Glomerular visceral epithelial cell (primary cell): ENCODE results near the gene TNFSF13B.
"Not testable (repeated sequence)": the region's sequence is repeated elsewhere in the genome, so short reads cannot be mapped to it uniquely, and the experiment has no call there.

Experiments used
- DNase-seq: peaks from one replicate; pipeline ENCODE4 v3.0.0-alpha.2; 2016; ENCODE audit errors: extremely low spot score

TNFSF13B gene

DNA sequence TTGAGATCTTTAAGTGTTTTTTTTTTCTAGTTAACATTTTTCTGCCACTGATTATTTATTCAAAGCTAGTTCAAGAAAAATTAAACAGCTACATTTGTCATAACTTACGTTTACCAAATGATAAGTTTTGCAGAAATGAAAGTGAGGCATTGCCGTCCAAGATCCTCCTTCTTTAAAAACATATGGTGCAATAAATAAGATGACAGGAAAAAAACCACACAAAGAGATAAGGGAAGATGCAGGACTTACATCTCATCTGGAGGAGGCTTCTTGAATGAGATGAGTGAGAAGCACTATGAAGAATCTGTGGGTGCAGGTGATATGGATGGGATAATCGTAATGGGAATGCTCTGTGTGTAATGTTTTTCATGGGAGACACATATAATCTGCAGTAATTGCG is 12.4 kb downstream of the TNFSF13B start:
- DNase-seq: no peak

DNA sequence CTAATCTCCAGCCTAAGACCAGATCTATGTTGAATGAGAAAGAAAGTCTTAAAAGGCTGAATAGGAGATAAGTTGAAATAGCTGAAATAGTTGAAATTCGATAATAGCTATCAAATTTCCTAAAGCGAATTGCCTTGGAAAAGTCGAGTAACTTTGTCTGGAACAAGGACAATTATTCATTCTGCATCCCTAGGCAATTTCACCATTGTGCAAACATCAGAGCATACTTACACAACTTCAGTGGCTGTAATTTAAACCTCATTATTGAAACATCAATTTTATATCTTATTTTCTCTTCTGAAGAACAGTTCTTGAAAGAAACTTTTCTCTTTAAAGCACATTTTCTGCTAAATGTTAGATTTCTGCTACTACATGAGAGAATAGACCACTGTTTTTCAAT is 13.6 kb downstream of the TNFSF13B start:
- no peak for DNase-seq

GRCh38 chr13:108288741-108289140 is 19.2 kb downstream of the TNFSF13B start:
- no peak for DNase-seq

DNA sequence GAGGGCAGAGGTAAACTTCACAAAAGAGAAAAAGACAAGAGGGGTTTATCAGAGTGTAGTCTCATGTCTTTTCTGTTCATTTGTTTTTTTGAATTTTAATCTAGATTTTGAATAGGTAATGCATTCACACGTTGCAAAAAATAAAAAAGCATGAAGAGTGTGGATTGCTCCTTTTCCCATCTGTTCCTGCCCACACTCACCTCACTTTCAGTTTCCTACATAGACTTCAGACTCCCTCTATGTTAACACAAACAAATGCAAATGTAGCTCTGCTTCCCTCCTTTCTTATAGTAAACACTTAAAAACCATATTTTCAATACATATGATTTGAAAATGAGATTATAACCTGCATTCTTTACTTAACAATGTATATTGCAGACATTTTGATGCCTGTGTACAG is 20.3 kb downstream of the TNFSF13B start:
- no peak for DNase-seq

- DNase-seq: no peak
Measured at GRCh38 chr13:108297114-108297513, 27.6 kb downstream of the TNFSF13B start.

- DNase-seq: peak; percentile 15
Measured at GRCh38 chr13:108302279-108302678, 32.8 kb downstream of the TNFSF13B start.

DNA sequence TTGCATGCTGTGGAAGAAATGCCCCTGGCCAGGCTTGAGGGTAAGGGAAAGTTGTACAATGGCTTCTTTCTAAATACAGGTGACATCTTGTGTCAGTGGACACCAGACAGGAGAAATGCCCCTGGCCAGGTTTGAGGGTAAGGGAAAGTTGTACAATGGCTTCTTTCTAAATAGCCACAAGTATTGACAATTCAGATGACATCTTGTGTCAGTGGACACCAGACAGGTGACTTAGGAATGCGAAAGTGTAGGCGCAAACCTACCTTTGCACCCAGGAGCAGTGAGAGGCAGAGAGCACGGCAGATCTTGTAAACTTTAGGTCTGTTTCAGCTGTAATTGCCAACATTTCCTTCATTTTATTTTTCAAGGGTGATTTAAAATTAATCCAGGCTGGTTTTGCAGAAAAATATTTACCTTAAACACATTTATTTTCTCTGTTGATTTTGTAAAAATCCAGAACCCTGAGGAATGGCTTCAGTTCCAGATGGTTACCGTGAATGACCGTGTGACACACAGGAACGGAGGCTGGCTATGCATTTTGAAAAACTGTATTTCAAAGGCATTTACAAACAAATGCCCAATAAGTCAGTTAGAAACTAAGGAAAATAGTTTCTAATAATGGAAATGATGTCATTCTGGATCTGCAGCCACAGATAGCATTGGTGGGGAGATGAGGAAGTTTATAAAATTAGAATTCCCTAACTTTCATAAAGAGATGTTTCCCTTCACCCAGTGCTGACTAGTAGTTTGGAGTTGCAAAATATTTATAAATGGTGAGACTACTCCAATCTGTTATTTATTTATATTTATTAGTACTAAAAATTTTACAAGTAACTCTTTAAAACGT is 34.9 kb downstream of the TNFSF13B start:
- no peak for DNase-seq

DNA sequence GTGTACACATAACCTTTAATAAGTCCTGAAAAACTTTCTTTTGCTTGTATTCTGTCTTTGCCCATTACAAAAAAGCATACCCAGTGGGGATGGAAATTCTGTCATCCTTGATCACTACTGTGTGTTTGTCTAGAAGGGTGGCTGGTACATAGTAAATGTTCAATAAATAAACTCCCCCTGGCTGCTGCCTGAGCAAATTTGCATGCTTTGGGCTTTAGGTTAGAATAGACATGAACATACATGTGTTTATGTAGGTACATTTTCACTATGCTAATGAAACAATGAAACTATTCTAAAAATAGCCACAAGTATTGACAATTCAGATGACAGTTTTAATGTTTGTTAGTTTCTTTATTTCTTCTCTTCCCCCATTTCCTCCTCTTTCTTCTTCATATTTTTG is 36.1 kb downstream of the TNFSF13B start:
- DNase-seq: no peak

GRCh38 chr13:108306860-108307259 is 37.3 kb downstream of the TNFSF13B start:
- DNase-seq: no peak

DNA sequence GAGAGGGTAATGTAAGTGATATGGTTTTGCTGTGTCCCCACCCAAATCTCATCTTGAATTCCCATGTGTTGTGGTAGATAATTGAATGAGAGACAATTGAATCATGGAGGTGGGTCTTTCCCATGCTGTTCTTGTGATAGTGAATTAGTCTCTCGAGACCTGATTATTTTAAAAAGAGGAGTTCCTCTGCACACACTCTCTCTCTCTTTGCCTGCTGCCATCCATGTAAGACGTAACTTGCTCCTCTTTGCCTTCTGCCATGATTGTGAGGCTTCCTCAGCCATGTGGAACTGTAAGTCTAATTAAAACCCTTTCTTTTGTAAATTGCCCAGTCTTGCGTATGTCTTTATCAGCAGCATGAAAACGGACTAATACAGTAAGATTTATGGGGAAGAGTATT is 42.1 kb downstream of the TNFSF13B start:
- not testable (repeated sequence) for DNase-seq

- no peak for DNase-seq
Measured at GRCh38 chr13:108313382-108313781, 43.9 kb downstream of the TNFSF13B start.

GRCh38 chr13:108315273-108315672 is 45.8 kb downstream of the TNFSF13B start:
- peak; percentile 70 for DNase-seq

- no peak for DNase-seq
Measured at GRCh38 chr13:108315991-108316390, 46.5 kb downstream of the TNFSF13B start.

DNA sequence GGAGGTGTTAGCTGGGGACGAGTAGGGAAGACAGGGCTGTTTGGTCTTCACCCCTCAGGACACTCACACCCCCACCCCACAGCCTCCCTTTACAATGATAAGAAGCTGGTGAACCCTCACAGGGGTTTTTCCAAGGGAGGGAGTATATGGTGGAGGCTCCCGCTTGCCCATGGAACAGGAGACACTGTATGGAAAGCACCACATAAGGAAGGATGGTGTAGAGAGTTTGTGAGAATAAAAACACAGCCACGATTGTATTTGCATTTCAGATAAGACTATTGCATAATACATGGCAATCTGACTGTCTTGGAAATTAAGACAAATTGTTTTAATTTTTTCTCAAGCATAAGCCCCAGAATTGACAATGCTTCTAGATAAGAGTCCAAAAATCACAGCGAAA is 46.9 kb downstream of the TNFSF13B start:
- no peak for DNase-seq

DNA sequence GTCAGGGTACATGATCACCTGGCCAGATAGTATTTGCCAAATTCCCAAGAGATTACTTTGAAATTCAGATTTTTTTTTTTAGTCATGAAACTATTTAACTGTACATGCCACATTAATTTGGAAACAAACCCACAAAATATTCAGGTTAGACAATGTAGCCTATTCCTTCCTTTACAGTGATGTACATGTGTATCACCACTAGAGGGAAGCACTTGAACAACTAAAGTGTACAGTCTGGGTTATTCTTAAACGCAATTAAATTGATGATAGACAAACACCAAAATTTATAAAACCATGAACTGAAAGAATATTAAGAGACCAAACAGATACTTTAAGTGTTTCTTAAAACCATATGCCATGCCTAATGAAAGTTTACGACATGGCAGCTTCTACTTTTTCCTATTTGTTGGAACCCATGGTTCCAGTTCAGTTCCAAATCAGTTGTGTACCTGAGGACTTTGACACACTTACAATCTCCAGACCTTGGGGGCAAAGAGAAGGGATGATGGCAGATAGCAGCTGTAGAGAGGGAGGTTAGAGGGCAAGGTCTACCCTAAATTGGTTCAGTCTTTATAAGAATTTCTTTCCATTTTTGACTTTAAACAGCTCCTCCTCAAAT is 52.8 kb downstream of the TNFSF13B start:
- DNase-seq: peak; percentile 22

GRCh38 chr13:108323031-108323430 is 53.5 kb downstream of the TNFSF13B start:
- no peak for DNase-seq

DNA sequence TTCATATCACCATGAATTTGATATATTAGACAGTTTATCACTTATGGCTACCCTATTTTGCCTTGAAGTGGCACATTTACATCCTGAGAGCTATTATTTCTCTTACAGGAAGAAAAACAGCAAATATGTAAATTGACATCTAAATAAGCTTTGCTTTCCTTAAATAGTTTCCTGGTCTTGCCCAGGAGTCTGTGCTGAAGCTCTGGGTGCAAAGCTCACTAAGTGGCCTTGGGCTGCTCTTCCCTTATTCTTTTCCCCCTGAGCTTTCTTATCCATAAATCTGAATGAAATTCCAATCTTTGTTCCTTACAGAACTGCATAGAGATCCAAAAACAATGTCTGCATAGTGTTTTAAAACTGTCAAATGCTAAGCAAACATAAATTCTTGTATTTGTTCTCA is 56.3 kb downstream of the TNFSF13B start:
- no peak for DNase-seq

DNA sequence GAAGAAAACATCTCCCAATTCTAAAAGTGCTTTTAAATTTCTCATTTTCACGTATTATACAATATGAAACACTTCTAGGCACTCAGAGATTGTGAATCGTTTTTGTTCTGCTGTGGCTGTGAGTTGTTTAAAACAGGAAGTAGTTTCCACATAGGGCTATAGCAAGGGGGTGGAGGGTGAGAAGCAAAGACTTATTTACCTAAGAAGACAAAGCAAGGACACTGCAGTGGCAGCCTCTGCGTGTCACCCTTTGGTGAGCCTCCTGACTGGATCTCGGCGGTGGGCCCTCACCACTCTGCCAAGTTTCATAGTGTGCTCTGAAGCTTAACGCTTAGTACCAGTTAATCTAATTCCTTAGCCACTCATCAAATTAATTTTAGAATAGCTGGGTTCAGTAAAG is 56.8 kb downstream of the TNFSF13B start:
- no peak for DNase-seq

GRCh38 chr13:108328848-108329247 is 59.3 kb downstream of the TNFSF13B start:
- DNase-seq: no peak

DNA sequence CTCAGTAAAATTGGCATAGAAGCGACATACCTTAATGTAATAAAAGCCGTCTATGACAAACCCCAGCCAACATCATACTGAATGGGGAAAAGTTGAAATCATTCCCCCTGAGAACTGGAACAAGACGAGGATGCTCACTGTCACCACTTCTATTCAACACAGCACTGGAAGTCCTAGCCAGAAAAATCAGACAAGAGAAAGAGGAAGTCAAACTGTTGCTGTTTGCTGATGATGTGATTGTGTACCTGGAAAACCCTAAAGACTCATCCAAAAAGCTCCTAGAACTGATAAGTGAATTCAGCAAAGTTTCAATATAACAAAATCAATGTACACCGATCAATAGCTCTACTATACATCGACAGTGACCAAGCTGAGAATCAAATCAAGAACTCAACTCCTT is 63.3 kb downstream of the TNFSF13B start:
- DNase-seq: no peak

DNA sequence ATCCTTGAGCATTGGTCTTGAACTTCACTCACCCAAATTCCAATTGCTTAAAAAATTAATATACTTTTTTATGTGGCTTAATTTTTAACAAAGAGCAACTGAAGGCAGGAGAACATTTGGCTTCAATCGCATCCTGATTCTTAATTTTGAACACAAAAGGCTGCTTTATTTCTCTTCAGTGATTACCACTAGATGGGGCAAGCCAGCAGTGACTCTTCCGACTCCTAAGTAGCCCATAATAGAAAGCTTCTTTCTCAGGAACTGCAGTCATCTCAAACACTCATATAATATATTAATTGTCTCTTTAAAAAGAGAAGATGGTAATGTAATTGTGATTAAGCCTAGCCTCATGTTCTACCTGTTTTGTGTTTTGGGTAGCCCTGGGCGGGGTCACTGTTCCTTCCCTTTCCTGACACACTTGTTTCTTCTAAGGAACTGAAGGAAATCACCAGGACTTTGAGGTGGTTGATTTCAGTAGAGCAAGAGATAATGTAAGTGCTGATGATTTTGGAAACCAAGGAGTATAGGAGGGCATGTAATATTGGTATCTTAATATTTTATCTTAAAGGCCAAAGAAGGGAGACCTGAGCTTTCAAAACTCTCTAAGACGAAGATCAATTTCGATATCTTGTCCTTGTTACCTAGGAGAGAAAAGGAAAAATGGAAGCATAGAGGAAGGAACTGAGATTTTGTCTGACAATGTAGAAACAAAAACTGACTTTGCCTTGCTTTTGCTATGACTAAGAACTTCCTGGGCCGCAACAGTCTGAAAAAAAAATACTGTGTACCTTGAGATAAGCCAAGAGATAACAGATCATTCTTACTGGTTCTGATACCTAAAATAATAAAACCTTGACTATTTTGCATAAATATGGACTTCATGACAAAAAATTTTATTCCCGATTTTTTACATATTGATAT is 73.1 kb downstream of the TNFSF13B start:
- DNase-seq: peak; percentile 8

DNA sequence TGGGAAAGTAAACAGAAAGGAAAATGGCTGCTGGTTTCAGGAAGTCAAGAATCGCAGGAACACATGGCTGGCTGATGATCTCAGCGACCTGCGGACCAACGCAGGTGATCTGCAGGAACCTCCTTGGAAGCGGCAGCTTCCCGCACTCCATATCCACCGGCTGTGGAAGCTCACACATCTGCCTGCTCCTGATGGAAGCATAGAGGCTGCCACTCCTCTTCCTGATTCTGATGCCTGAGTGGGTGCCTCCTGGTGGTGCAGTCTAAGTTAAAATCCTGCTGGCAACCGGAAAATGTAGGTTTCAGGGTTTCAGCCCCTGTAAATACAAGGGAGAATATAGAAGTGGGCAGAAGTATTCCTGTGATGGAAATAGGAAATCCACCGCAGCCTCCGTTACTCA is 75.5 kb downstream of the TNFSF13B start:
- DNase-seq: no peak
